Stimulated activated CD8-positive, alpha-beta memory T cell treated with anti-CD3 and anti-CD28 coated beads, Interleukin-12 subunit alpha, Interleukin-12 subunit beta, amount 100 ng/mL, for 1 hour (primary cell): ENCODE results near the gene STEAP2.

ENCODE experiments used
- DNase-seq: peaks from one replicate; pipeline ENCODE4 v3.0.0-alpha.2; 2020; ENCODE audit warnings: low read depth

The STEAP2 gene

DNA sequence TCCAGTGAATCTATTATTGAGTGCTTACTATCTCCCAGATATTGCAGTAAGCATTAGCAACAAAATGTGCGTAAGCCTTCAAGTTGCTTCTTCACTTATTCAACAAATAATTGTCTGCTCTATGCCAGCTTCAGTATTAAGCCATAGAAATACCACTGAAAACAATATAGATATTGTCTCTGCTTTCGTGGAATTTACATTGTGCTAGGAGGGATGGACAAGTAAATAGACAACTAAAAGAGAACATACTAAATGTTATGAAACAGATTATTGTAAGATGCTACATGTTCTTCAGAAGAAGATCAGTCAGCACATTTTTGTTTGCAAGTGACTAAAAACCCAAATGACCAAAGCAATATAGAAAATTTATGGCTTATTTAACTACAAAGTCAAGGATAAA is 60.7 kb downstream of the STEAP2 start:
- DNase-seq: no peak

DNA sequence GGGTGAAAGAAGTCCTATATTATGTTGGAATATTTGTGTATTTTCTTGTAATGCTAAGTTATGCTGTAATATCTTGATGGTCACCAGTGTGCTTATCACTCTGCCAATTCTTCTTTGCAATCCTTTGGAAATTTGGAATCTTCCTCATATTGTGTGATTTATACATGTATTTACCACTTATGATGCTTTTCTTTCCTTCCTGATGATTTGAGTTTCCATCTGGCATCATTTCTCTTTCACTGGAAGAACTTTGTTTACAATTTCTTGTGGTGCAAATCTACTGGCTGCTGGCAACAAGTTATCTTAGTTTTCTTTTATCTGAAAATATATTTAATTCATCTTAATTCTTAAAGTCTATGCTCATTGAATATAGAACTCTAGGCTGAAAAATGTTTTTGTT is 62.6 kb downstream of the STEAP2 start:
- DNase-seq: no peak

DNA sequence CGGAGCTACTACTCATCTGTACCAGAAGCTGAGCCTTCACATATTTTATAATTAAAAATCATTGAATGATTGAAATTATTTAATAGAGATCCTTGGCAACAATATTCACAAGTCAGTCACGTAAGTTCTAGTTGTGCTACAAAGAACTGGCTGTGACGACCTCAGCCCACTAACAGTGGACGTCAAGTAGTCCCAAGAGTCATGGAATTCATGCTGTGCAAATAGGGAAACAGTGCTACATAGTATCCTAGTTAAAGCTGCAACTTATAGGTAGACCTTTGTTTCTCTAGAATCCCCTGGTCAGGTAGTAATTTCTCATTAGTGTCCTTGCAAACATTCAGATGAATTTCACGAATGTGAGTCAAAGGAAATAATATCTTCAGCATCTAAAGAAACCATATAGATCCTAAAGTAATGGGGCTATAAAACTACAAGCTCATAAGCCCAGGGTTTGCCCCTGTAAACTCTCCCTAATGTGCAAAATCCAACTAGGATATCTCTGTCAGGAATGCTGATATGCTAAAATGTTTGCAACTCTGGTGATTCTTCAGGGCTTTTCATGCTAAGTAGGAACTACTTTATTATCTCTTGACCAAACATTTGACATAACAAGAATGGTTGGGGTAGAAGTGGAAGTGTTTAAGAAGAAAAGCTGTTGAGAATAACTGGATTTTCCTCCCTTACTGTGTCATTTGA is 64.6 kb downstream of the STEAP2 start:
- no peak for DNase-seq
